ENCODE measurements around the gene SMAP1.

DNA sequence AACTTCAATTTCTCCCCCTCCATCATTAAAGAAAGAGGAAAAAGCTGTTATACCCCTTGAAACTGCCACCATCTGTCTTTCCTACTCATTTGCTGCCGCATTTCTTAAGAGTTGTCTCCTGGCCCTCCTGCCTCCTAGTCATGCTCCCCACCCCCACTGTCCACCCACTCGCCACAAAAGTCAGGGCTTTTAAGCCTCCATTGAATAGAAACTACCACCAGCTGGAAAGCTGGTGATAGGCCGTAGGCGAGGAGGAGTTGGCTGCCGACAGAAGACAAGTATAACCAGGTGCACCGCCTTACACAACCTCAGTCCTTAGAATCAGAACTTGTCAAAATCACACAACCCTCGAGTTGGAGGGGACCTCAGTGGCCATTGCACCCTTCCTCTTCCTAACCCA, 221.6 kb downstream of the SMAP1 start:
- TF ChIP-seq POLR2AphosphoS5 (IDR thresholded peaks at IDR 0.05; ENCODE audit: low read depth, low read length) (no peak), POLR2A (IDR thresholded peaks at IDR 0.05; ENCODE audit: low read depth, low read length) (no peak), TAF1 (IDR thresholded peaks at IDR 0.05; ENCODE audit: borderline replicate concordance, low read depth, low read length) (no peak)

All from GM12892 (cell line).